AG08396 (cell line): ENCODE data around the gene KSR1.
"Not testable (repeated sequence)": the region's sequence is repeated elsewhere in the genome, so short reads cannot be mapped to it uniquely, and the experiment has no call there.

Experiments used
- DNase-seq: peaks from one replicate; pipeline ENCODE4 v3.0.0; 2012; ENCODE audit warnings: low spot score, mixed read lengths

KSR1 gene

DNA sequence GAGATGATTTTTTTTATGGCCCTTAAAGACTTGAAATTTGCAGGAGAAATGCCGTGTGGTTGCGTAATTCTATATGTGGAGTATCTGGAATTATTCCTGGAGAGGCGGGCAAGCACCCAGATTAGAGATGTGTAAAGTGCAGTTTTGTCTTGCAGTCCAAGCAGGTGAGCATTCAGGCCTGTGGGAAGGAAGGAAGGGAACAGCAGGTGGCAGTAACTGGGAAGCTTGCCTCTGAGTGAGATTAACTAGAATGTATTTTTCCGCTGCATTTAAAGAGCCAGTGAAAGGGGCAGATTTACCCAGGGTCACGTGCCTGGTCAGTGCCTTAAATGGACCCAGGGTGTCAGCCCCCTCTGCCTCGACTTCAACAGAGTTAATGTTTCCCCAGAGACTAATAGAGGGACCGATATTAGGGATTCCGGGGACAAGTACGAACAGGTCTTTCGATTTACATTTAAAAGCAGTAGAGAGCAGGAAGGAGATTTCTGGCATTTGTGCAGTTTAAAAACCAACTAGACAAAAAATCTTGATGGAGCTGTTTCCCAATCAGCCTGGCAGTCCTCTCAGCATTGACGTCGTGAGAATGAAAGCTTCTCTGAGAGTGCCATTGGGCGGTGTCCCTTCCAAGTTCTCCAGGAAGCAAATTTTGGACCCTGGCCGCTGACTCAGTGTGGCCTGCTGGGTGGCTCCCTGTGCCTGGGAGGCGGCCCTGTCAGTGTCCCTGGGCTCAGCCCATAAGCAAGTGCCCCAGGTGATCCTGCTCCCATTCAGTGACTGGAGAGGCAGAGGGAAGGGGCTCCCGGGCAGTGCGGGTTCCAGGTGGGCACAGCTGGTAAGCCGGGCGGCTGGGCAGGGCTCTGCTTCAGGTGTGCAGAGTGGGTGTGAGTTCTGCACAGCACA lies 38.2 kb downstream of the KSR1 start:
- peak; percentile 40 for DNase-seq

DNA sequence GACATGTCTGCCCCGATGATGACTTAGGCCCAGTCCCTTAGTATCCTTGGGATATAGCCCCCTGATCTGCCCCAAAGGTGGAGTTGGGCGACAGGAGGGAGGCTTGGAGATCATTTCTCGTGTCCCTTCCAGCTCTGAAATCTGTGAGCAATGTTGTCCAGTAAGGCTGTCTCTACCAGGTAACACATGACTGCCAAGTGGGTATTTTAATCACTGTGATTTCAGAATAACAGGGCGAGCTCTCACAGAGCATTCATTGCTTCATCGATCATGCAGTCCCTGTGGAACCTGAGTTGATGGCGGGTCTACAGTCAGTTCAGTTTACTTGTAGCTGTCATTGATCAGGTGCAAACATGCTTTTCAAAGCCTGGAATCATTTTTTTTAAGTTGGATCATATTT lies 39.2 kb downstream of the KSR1 start:
- DNase-seq = no peak

DNA sequence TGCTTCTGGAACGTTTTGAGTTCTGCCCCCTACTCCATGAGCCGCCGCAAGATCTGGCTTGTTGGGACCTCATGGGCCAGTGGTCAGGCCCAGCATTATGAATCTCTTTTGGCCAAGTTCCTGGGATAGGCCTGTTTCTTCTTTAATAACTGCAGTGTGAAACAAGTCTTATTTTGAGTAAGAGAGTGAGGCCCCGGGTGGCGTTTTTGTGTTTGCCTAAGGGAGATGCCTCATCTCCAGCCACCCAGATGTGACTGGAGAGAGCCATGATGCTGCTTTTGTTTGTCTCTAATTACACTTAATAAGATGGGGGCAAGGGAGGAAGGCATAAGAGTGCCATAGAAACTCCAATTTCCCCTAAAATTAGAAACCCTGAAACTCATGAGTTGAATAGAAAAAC lies 39.8 kb downstream of the KSR1 start:
- DNase-seq = no peak

DNA sequence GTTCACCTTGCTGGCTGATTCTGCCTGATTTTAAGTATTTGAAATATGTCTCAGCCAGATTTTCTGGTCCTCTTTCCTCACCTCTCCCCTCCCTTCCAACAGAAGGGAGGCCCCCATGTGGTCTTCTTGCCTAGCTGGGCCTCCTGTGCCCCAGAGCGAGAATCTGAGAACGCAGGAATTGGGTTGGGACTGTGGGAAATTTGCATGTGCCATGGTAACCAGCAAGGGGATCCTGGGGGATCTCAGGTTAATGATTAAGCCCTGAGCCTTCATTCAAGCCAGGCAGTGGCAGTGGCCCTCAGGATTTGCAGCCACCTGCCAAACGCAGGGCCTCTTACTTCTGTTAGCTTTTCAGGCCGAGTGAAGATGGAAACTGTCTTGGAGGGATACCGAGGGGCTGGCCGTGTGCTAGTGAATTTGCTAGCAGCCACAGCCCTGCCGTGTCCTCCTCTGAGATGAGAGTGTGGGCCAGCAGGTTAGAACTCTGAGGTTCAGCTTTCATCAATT lies 40.2 kb downstream of the KSR1 start:
- DNase-seq = no peak

DNA sequence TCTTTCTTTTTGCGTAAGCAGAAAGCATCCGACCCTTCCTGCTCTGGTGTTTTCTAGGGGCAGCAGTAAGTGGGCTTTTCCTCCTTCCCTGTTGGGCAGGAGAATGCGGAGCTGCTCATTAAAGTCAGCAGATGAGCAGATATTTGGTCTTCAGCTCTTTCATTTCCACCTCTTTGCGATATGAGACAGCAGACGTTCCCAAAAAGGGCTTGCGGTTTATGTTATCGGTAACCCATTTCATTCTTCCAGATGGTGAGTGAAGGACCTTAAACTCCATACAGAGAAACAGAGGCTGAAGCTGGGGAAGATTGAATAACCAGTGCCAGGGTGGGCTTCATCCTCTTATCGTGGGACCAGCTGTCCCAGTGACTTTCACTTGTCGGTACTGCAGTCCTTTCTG lies 40.7 kb downstream of the KSR1 start:
- no peak for DNase-seq

DNA sequence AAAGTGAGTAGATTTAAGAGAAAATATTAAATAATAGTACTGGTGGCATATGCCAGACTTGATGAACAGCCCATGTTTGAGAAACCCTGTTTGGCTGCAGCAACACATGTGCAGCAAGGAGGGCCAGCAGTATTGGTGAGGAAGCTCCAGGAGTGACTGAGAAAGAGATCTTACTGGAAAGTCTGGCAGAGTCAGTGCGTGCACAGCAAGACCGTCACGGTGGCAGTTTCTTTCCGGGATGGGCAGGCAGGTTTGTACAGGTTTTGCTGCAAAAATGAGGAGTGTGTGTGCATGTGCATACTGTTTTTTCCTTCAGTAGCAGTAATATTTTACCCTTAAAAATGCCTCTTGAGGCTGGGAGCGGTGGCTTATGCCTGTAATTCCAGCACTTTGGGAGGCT lies 41.4 kb downstream of the KSR1 start:
- DNase-seq = no peak

DNA sequence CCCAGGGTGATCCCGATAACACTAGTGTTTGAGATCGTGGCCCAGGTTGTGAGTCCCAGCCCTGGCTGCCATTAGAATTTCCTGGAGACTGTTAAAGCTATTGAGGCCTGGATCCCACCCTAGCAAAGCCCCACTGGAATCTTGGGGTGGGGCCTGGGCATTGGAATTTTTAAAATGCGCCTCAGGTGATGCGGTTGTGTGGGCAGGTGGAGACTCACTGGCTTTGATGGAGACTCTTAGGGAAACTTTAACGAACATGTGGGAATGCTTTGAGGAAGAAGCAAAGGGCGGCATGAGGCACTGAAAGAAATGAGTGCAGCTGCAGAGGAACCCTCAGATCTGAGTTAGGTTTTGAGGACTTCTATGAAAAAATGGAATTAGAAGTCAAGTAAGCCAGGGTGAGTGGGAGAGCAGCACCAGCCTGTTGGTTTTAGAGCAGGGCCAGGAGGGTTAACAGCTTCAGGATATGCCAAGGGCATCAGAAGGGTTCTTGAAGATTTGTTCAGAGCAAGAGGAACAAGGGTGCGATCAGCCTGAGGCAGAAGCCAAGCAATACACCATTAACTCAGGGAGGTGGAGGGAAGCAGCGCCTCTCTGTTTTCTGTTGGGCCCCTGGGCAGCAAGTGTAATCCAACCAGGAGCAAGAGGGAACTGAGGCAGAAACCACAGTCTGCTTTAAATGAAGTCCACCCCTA lies 42.5 kb downstream of the KSR1 start:
- DNase-seq = no peak

DNA sequence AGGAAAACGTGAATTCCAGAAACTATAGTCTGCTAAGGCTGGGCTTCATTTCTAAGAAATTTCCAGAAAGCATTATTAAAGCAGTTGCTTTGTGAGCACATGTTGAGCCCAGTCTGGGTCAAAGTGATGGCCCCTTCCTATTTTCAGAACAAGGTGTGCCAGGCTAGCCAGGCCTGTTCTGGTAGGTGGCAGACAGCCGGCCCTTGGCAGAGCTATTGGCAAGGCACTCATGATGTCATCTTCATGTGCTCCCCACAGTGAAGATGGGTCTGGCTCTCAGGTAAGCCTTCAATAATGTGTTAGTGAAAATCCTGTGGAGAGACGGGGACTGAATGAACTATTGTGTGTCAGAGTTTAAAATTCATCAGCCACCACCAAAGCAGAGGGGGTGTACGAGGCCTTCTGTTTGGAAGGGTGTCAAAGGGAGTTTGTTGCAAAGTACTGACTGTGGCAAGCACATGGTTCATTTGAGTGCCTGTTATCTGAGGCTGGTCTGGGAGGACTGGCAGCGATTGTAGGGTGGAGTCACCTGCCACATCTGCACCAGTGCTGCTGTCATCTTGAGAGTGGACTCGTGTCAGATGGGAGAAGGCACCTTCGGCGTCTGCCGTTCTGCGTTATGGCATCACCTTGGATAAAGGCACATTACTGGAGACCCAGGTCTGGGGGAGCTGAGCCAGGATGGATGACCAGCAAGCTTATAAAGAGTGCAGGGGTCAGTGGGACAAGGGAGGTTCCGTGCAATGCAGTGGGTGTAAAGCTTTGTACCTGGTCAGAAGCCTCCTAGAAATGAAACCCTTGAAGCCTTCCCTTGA lies 43.4 kb downstream of the KSR1 start:
- DNase-seq = no peak

DNA sequence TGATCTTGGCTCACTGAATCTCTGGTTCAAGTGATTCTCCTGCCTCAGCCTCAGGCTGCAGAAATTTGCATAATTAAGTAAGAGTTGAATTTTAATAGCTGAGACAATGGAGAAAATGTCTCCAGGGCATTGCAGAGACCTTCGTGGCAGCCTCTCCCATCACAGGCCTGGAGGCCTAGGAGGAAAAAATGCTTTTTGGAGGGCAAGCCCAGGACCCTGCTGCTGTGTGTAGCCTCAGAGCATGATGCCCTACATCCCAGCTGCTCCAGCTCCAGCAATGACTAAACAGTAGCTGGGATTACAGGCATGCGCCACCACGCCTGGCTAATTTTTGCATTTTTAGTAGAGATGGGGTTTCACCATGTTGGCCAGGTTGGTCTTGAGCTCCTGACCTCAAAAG lies 45.1 kb downstream of the KSR1 start:
- not testable (repeated sequence) for DNase-seq

DNA sequence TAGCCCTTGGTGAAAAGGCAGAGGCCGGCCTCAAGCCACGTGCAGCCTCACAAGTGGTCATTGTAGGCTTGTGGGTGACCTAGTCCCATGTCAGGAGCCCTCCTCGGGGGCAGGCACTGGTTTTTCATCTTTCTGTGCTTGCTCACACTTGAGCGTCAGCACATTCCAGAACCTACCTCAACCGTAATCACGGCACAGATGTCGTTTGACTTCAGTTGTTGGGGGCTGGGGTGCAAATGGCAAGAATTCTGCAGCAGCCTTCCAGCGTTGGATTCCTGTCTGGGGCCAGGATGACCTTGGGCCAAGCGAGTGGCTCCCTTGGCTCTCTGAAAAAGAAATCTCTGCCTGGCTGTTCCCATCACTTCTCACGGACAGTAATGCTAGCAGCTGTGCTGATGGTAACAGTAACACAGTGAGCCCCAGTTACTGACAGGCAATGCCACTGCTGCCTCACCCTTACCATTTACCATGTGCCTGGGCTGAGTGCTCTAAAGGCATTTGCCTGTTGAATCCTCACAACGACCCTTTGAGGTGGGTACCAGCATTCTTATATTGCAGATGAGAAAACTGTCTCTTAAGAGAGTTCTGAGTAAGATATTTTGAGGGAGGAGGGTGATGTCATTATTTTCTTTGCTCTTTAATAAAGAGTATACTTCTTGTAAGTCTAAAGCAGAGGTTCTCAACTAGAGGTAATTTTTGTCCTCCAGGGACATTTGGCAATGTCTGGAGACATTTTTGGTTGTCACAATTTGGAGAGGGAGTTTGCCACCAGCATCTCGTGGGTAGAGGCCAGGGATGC lies 46.5 kb downstream of the KSR1 start:
- DNase-seq = peak; percentile 77

DNA sequence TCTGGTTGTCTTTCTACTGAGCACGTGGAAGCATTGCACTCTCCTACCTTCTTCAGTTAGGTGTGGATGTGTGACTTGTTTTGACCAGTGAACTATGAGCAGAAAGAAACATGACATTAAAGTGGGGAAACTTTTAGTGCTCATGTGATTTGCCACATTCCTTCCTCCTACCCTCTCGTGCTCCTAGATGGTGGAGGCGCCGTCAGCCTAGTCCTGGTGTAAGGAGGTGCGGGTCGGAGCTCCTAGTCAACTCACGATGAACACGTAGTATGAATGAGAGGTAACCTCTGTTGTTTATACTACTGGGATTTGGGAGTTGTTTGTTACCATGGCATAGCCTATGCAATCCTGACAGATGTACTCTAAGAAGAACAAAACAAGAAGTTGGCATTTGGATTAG lies 47.4 kb downstream of the KSR1 start:
- no peak for DNase-seq

DNA sequence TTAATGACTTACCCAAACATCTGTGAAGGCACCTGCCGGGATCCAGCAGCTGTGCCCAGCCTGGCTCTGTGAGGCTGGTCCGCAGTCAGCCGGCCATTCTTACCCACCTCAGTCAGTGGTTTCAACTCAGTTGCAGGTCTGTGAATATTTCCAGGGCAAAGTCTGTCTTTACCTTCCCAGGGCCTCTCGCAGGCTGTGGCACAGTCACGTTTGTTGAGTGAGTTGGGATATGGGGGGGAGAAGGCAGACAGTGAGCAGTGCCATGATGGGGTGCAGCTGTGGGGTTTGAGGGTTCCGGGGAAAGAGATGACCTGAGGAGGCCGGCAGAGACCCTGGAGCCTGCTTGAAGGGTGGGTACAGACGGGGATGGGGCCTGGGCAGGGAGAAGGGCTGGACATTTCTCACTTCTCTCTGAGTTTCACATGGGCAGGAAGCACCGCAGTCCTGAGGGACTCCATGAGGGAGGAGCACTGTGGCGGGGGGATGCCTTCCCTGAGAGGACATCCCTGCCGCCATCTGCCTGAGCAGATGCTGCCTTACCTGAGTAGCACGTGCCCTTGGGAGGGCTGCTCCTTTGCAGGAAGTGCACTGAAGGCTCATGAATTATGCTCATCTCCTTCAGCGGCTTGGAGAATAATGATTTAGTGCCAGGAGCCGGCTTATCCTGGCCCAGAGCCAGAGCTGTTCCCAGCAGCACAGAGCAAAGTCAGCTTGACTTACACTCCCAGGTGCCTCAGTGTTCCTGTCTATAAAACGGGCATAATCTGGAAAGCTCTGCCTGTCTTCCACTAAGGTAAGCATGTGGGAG lies 48.1 kb downstream of the KSR1 start:
- no peak for DNase-seq

DNA sequence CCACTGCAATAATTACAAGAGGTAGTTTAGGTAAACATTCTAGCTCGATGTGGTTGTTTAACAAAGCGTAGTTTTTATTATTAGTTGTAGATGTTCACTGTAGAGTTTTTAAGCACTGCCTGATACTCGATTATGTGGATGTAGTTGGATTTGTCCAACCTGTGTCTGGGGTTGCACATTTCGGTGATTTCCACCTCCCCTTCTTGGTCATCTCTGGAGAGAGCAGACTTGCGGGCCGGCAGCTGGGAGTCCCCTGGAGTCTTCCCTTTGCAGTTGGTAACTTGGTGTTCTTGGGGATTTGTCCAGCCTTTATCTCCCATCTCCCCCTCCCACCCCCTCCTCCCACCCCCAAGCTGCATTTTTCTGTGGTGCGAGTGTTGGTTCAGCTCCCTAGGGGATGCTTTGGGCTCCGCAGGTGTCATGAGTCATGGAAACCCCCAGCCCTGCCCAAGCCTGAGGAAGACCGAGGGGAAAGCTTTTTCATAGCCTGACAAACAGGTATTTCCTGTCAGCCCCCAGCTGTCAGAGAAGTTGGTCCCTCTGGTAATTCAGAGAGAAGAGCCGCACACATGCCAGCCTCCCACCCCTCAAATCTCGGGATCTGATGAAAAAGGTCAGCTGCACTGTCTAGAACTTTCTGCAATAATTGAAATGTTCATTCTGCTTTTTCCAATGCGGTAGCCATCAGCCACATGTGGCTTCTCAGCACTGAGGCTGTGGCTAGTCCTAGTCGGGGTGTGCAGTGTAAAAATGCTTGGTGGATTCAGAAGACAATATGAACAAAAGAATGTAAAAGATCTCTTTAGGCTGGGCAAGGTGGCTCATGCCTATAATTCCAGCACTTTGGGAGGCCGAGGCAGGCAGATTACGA lies 50.3 kb downstream of the KSR1 start:
- DNase-seq = no peak

DNA sequence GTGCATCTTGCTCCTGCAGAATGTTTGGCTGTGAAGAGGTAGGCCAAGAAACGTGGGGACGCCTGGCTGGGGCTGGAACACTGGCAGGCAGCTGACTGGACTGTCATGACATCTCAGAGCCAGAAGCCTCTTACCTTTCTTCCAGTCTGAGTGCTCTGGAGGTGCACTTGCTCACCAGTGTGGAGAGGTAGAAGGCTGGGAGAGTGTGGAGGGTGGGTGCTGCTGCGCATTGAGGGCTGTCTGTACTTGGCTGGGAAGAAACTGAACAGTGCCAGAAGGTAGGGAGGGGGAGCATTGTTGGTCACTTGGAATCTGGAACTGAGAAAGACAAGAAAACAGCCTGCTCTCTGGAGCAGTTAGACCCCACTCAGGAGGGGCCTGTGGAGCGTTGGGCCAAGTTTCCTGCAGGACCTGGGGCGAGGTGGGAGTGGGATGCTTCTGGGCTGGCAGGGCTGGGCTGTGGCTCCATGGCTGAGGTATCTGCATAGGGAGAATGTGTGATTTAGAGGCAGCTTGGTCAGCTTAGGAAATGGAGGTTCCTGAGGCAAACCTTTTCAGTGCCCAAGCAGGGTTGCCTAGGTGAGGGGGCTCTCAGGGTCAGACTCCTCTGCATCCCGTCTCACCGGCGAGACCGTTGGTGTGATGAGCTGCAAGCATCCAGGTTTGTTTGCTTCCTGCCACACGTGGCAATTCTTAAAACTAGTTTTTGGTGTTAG lies 55.1 kb downstream of the KSR1 start:
- no peak for DNase-seq

DNA sequence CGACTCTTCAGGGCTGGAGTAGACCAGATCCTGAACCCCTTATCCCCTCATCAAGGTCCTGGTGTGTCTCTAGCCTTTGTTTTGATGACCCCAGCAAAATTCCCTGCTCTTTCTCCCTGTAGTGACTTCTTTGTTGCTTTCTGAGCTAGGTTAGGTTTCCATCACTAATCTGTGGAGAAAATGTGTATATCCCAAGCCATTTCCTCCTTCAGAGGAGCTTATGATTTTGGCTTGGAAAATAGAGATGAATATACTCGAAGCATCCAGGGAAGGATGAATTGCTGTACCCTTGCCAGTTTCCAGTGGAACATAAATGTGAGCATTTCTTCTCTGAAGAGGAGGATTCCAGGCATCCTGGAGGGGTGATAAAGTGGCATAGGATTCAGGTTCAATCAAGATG lies 55.8 kb downstream of the KSR1 start:
- no peak for DNase-seq

DNA sequence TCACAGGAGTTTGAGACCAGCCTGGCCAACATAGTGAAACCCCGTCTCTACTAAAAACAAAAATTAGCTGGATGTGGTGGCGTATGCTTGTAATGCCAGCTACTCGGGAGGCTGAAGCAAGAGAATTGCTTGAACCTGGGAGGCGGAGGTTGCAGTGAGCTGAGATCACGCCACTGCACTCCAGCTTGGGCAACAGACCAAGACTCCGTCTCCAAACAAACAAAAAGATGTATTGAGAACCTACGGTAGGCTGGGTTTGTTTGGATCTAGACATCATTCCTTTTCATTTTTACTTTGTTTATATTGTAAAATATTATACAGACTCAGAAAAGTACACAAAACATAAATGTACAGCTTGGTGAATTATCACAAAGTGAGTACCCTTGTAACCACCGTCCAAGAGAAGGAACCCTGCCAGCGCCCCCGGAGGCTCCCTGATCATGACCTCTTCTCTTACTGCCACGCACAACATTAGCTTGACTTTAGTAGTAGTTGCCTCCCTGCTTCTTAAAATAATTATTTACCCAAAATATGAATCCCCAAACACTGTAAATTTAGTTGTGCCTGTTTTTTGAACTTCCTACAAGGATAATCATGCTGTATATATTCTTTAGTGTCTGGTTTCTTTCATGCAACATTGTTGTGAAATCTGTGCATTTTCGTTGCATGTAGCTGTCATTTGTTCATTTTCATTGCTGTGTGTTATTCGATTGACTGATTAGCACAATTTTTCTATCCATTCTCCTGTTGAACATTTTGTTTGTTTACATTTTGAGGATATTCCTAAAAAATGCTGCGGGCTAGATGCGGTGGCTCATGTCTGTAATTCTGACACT lies 56.5 kb downstream of the KSR1 start:
- no peak for DNase-seq

DNA sequence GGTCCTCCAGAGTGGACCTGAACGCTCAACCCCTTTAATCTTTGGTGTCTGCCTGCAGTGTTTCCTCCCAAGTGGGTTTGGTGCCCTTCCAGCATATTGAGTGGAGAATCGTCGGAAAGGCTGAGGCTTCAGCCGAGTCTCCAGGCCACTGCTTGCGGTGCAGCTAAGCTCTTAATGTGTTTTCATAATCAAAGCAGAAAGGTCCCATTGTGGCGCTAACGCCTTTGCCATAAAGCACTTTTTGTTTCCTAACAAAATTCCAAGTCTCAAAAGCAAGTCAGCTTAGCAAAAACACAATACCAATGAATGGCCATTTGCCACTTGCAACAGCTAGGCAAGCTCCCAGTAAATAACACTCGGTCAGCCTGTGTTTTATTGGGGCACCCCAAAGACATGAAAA lies 57.6 kb downstream of the KSR1 start:
- no peak for DNase-seq
